DOHH2 (cell line): ENCODE results near the gene AGBL1.

Experiments used
- H3F3A ChIP-seq: fragments of 200-600 bp; sonication (generic), shearing (Covaris generic); 2 replicates; pipeline ENCODE4 v1.6.0; 2016; ENCODE audit warnings: antibody characterized with exemption, mild to moderate bottlenecking; ENCODE audit not compliant: control insufficient read depth, insufficient read depth
- H3K27ac ChIP-seq: fragments of 200-600 bp; sonication (generic); 2 replicates; pipeline ENCODE4 v1.5.1; 2014; ENCODE audit warnings: low read depth, mild to moderate bottlenecking, low read length, moderate library complexity
- H3K27me3 ChIP-seq: fragments of 200-600 bp; sonication (generic); 2 replicates; pipeline ENCODE4 v1.6.1; 2014; ENCODE audit warnings: mild to moderate bottlenecking, low read length, mixed read lengths; ENCODE audit not compliant: control insufficient read depth
- H3K36me3 ChIP-seq: fragments of 200-600 bp; sonication (generic); 2 replicates; pipeline ENCODE4 v1.6.1; 2014; ENCODE audit warnings: mild to moderate bottlenecking, low read length, moderate library complexity, mixed read lengths; ENCODE audit not compliant: control insufficient read depth
- H3K4me1 ChIP-seq: fragments of 200-600 bp; sonication (generic); 2 replicates; pipeline ENCODE4 v1.6.1; 2014; ENCODE audit warnings: mild to moderate bottlenecking, low read length, mixed read lengths; ENCODE audit not compliant: control insufficient read depth
- H3K4me2 ChIP-seq: fragments of 200-600 bp; sonication (generic); 2 replicates; pipeline ENCODE4 v1.6.0; 2014; ENCODE audit warnings: mild to moderate bottlenecking, low read length, moderate library complexity
- H3K4me3 ChIP-seq: fragments of 200-600 bp; sonication (generic); 2 replicates; pipeline ENCODE4 v1.5.1; 2014; ENCODE audit warnings: mild to moderate bottlenecking, low read length, mixed read lengths
- H3K79me2 ChIP-seq: fragments of 200-600 bp; sonication (generic); 2 replicates; pipeline ENCODE4 v1.6.1; 2014; ENCODE audit warnings: mild to moderate bottlenecking, low read length, mixed read lengths; ENCODE audit not compliant: control insufficient read depth
- H3K9me2 ChIP-seq: fragments of 200-600 bp; sonication (generic); replicated peaks from 2 replicates; pipeline ENCODE4 v1.6.1; 2014; ENCODE audit warnings: mild to moderate bottlenecking, low read length, mixed read lengths; ENCODE audit not compliant: control insufficient read depth
- H3K9me3 ChIP-seq: fragments of 200-600 bp; sonication (generic); 2 replicates; pipeline ENCODE4 v1.6.1; 2014; ENCODE audit warnings: antibody characterized with exemption, low read length, mixed read lengths; ENCODE audit not compliant: control insufficient read depth, insufficient read depth
- H4K20me1 ChIP-seq: fragments of 200-600 bp; sonication (generic); 2 replicates; pipeline ENCODE4 v1.6.0; 2014; ENCODE audit warnings: low read depth, mild to moderate bottlenecking, antibody characterized with exemption, low read length, moderate library complexity; ENCODE audit not compliant: control insufficient read depth, insufficient read depth
- CTCF ChIP-seq: fragments of 200-600 bp; sonication (generic); IDR thresholded peaks from one replicate; pipeline ENCODE4 v1.5.1; 2014; ENCODE audit warnings: antibody characterized with exemption, mild to moderate bottlenecking, low read depth, low read length; ENCODE audit not compliant: poor library complexity, severe bottlenecking
- EZH2phosphoT487 ChIP-seq: fragments of 200-600 bp; sonication (generic); IDR thresholded peaks from 2 replicates; pipeline ENCODE4 v1.6.1; 2017; ENCODE audit warnings: borderline replicate concordance, mild to moderate bottlenecking, antibody characterized with exemption, low read length, moderate library complexity, mixed read lengths

AGBL1 gene

GRCh38 chr15:86654501-86654900, 574.8 kb downstream of the AGBL1 start:
- Histone ChIP-seq H3F3A (no peaks in the 10 kb centered on the region), H4K20me1 (no peaks in the 10 kb centered on the region), H3K27ac (no peak overlapping the region), H3K4me3 (no peak overlapping the region), H3K9me2 (no peaks in the 10 kb centered on the region), H3K27me3 (no peaks in the 10 kb centered on the region), H3K9me3 (no peaks in the 10 kb centered on the region), H3K36me3 (no peaks in the 10 kb centered on the region), H3K79me2 (no peaks in the 10 kb centered on the region), H3K4me2 (no peak overlapping the region), H3K4me1 (no peaks in the 10 kb centered on the region)
- no peak for TF ChIP-seq CTCF
- no peak for TF ChIP-seq EZH2phosphoT487

DNA sequence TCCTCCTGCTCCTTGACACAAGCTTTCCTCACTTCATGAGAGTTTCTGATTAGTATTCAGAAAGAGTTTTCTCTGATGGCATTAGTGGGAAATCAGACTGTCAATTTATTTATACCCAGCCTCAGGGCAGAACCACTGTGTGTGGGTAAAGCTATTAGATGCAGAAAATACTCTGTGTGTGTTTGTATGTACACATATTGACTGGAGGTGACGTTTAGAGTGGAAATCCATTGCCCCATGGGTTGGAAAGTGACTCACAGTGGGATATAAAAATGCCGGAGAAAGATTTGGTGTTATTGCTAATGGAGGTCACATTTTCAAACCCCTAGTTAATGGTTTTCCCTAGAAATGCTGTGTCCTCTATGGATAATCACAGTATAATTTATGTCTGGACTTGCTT, 577.6 kb downstream of the AGBL1 start:
- Histone ChIP-seq H3K9me3 (no peaks in the 10 kb centered on the region), H3K79me2 (no peaks in the 10 kb centered on the region), H4K20me1 (no peaks in the 10 kb centered on the region), H3K9me2 (no peaks in the 10 kb centered on the region), H3K4me2 (no peak overlapping the region), H3K4me3 (no peak overlapping the region), H3F3A (no peaks in the 10 kb centered on the region), H3K36me3 (no peaks in the 10 kb centered on the region), H3K4me1 (no peaks in the 10 kb centered on the region), H3K27ac (no peak overlapping the region), H3K27me3 (no peaks in the 10 kb centered on the region)
- no peak for TF ChIP-seq EZH2phosphoT487
- TF ChIP-seq CTCF: no peak

- Histone ChIP-seq H3K4me3 (no peak overlapping the region), H3K9me2 (no peaks in the 10 kb centered on the region), H3K36me3 (no peaks in the 10 kb centered on the region), H4K20me1 (no peaks in the 10 kb centered on the region), H3K27ac (no peak overlapping the region), H3F3A (no peaks in the 10 kb centered on the region), H3K9me3 (no peaks in the 10 kb centered on the region), H3K4me1 (no peaks in the 10 kb centered on the region), H3K4me2 (no peak overlapping the region), H3K27me3 (no peaks in the 10 kb centered on the region), H3K79me2 (no peaks in the 10 kb centered on the region)
- TF ChIP-seq EZH2phosphoT487: no peak
- no peak for TF ChIP-seq CTCF
These were observed 580.2 kb downstream of the AGBL1 start for GRCh38 chr15:86659724-86660411.
